Duodenal mucosa (tissue), 2 donors: Measurements from ENCODE around the gene BCL10.

Experiments used
- H3K27ac ChIP-seq: one replicate; pipeline ENCODE4 v1.7.0; 2013; ENCODE audit warnings: low read depth, low read length
- H3K27me3 ChIP-seq, 2 donors: one replicate each; pipeline ENCODE4 v1.7.0; 2013; ENCODE audit warnings: low read length in 2 of 2, control low read depth in 1 of 2; ENCODE audit not compliant: insufficient read depth in 2 of 2, control insufficient read depth in 1 of 2
- H3K36me3 ChIP-seq, 2 donors: one replicate each; pipeline ENCODE4 v1.7.0; 2013; ENCODE audit warnings: low read length in 2 of 2, control low read depth in 1 of 2; ENCODE audit not compliant: insufficient read depth in 2 of 2, control insufficient read depth in 1 of 2
- H3K4me1 ChIP-seq, 2 donors: one replicate each; pipeline ENCODE4 v1.7.0; 2013; ENCODE audit warnings: low read length in 2 of 2, control low read depth in 1 of 2; ENCODE audit not compliant: insufficient read depth in 2 of 2, control insufficient read depth in 1 of 2
- H3K4me3 ChIP-seq, 2 donors: one replicate each; pipeline ENCODE4 v1.7.0; 2013; ENCODE audit warnings: low read length in 2 of 2, low read depth in 1 of 2
- H3K9ac ChIP-seq, 2 donors: one replicate each; pipeline ENCODE4 v1.7.0; 2013; ENCODE audit warnings: low read length in 2 of 2, low read depth in 1 of 2
- H3K9me3 ChIP-seq, 2 donors: one replicate each; pipeline ENCODE4 v1.7.0; 2013; ENCODE audit warnings: low read length in 2 of 2, control low read depth in 1 of 2; ENCODE audit not compliant: control insufficient read depth in 1 of 2

BCL10 gene

GRCh38 chr1:85224734-85225623 lies 51.5 kb downstream of the BCL10 start:
- no peak overlapping the region for H3K4me3 ChIP-seq
- H3K9me3 ChIP-seq: no peaks in the 10 kb centered on the region
- H3K36me3 ChIP-seq: no peaks in the 10 kb centered on the region
- no peak overlapping the region for H3K9ac ChIP-seq
- peaks cover 20 to 25% of the 10 kb centered on the region in 2 donors for H3K4me1 ChIP-seq
- no peak overlapping the region for H3K27ac ChIP-seq
- no peaks in the 10 kb centered on the region for H3K27me3 ChIP-seq

GRCh38 chr1:85224295-85224694 lies 52.1 kb downstream of the BCL10 start:
- no peaks in the 10 kb centered on the region for H3K27me3 ChIP-seq
- H3K27ac ChIP-seq: no peak overlapping the region
- H3K9ac ChIP-seq: no peak overlapping the region
- H3K9me3 ChIP-seq: no peaks in the 10 kb centered on the region
- no peak overlapping the region for H3K4me3 ChIP-seq
- no peaks in the 10 kb centered on the region for H3K36me3 ChIP-seq
- peaks cover 20 to 25% of the 10 kb centered on the region in 2 donors for H3K4me1 ChIP-seq

- no peaks in the 10 kb centered on the region for H3K9me3 ChIP-seq
- H3K27me3 ChIP-seq: no peaks in the 10 kb centered on the region
- H3K27ac ChIP-seq: no peak overlapping the region
- H3K36me3 ChIP-seq: no peaks in the 10 kb centered on the region
- no peak overlapping the region for H3K9ac ChIP-seq
- H3K4me3 ChIP-seq: no peak overlapping the region
- H3K4me1 ChIP-seq: peaks cover 20 to 25% of the 10 kb centered on the region in 2 donors
These were observed 53.1 kb downstream of the BCL10 start for GRCh38 chr1:85223334-85223733.

GRCh38 chr1:85220756-85221201 lies 55.7 kb downstream of the BCL10 start:
- Histone ChIP-seq H3K9ac (no peak overlapping the region), H3K4me1 (peaks cover 19 to 20% of the 10 kb centered on the region in 2 donors), H3K36me3 (no peaks in the 10 kb centered on the region), H3K27ac (no peak overlapping the region), H3K27me3 (no peaks in the 10 kb centered on the region), H3K9me3 (no peaks in the 10 kb centered on the region), H3K4me3 (no peak overlapping the region)

- H3K9ac ChIP-seq: no peak overlapping the region
- no peaks in the 10 kb centered on the region for H3K36me3 ChIP-seq
- H3K4me1 ChIP-seq: peaks cover 11 to 12% of the 10 kb centered on the region in 2 donors
- H3K27me3 ChIP-seq: no peaks in the 10 kb centered on the region
- H3K27ac ChIP-seq: no peak overlapping the region
- no peak overlapping the region for H3K4me3 ChIP-seq
- H3K9me3 ChIP-seq: no peaks in the 10 kb centered on the region
These were observed 56.4 kb downstream of the BCL10 start for GRCh38 chr1:85219853-85220610.

- H3K27me3 ChIP-seq: no peaks in the 10 kb centered on the region
- no peaks in the 10 kb centered on the region for H3K9me3 ChIP-seq
- H3K4me1 ChIP-seq: no peaks in the 10 kb centered on the region
- no peak overlapping the region for H3K9ac ChIP-seq
- H3K36me3 ChIP-seq: no peaks in the 10 kb centered on the region
- no peak overlapping the region for H3K27ac ChIP-seq
- no peak overlapping the region for H3K4me3 ChIP-seq
These were observed 59.7 kb downstream of the BCL10 start for GRCh38 chr1:85216697-85217096.
